Mononuclear cell (primary cell): ENCODE results near the gene ZNF362. TPM values are rescaled to one million over a fixed set of nuclear protein-coding genes. Genes with fewer than 3 reads are reported as not detected.
"Not testable (repeated sequence)": the region's sequence is repeated elsewhere in the genome, so short reads cannot be mapped to it uniquely, and the experiment has no call there.

Experiments
- H3K27me3 ChIP-seq: 2 replicates; pipeline ENCODE4 v1.6.0; 2011; ENCODE audit warnings: low read length, control low read depth; ENCODE audit not compliant: insufficient read depth
- H3K4me1 ChIP-seq: 2 replicates; pipeline ENCODE4 v1.5.1; 2011; ENCODE audit warnings: mild to moderate bottlenecking, low read length, control low read depth; ENCODE audit not compliant: insufficient read depth
- H3K4me3 ChIP-seq: 2 replicates; pipeline ENCODE4 v1.5.1; 2011; ENCODE audit warnings: mild to moderate bottlenecking, low read length, moderate library complexity
- H3K9me3 ChIP-seq: 2 replicates; pipeline ENCODE4 v1.5.1; 2011; ENCODE audit warnings: low read depth, mild to moderate bottlenecking, control low read depth, low read length
- total RNA-seq: library from RNA; depleted of rRNA; stranded (reverse); fragments of >200 nt; gene quantifications from one replicate; pipeline ENCODE4 v1.2.3, GENCODE V29; 2012

The ZNF362 gene
- total RNA-seq, 1 donor, result 11.8 TPM

- no peak overlapping the region for H3K4me3 ChIP-seq
- no peaks in the 10 kb centered on the region for H3K9me3 ChIP-seq
- H3K4me1 ChIP-seq, result peaks cover 8% of the 10 kb centered on the region
- no peaks in the 10 kb centered on the region for H3K27me3 ChIP-seq
Observed at GRCh38 chr1:33296824-33297223, 40.5 kb downstream of the ZNF362 start.

GRCh38 chr1:33297911-33298622 lies 41.8 kb downstream of the ZNF362 start:
- no peak overlapping the region for H3K4me3 ChIP-seq
- no peaks in the 10 kb centered on the region for H3K27me3 ChIP-seq
- H3K9me3 ChIP-seq, result no peaks in the 10 kb centered on the region
- peaks cover 18% of the 10 kb centered on the region for H3K4me1 ChIP-seq

GRCh38 chr1:33298623-33299277 lies 42.5 kb downstream of the ZNF362 start:
- Histone ChIP-seq H3K27me3 (no peaks in the 10 kb centered on the region), H3K4me1 (peaks cover 18% of the 10 kb centered on the region), H3K9me3 (no peaks in the 10 kb centered on the region), H3K4me3 (no peak overlapping the region)

GRCh38 chr1:33299461-33300155 lies 43.3 kb downstream of the ZNF362 start:
- Histone ChIP-seq H3K9me3 (no peaks in the 10 kb centered on the region), H3K27me3 (no peaks in the 10 kb centered on the region), H3K4me1 (peaks cover 18% of the 10 kb centered on the region), H3K4me3 (no peak overlapping the region)

GRCh38 chr1:33300673-33301072 lies 44.4 kb downstream of the ZNF362 start:
- peaks cover 14% of the 10 kb centered on the region for H3K4me1 ChIP-seq
- H3K9me3 ChIP-seq, result no peaks in the 10 kb centered on the region
- H3K27me3 ChIP-seq, result no peaks in the 10 kb centered on the region
- H3K4me3 ChIP-seq, result no peak overlapping the region

- H3K4me3 ChIP-seq, result no peak overlapping the region
- peaks cover 7% of the 10 kb centered on the region for H3K27me3 ChIP-seq
- peaks cover 15% of the 10 kb centered on the region for H3K4me1 ChIP-seq
- no peaks in the 10 kb centered on the region for H3K9me3 ChIP-seq
Observed at GRCh38 chr1:33301273-33301984, 45.1 kb downstream of the ZNF362 start.

GRCh38 chr1:33302325-33302724 lies 46.0 kb downstream of the ZNF362 start:
- Histone ChIP-seq H3K4me3 (no peak overlapping the region), H3K27me3 (peaks cover 13% of the 10 kb centered on the region), H3K4me1 (peaks cover 22% of the 10 kb centered on the region), H3K9me3 (no peaks in the 10 kb centered on the region)

GRCh38 chr1:33305016-33305415 lies 48.7 kb downstream of the ZNF362 start:
- Histone ChIP-seq H3K4me1 (peaks cover 18% of the 10 kb centered on the region), H3K27me3 (peaks cover 13% of the 10 kb centered on the region), H3K4me3 (no peak overlapping the region), H3K9me3 (no peaks in the 10 kb centered on the region)

- peaks cover 18% of the 10 kb centered on the region for H3K4me1 ChIP-seq
- H3K4me3 ChIP-seq, result no peak overlapping the region
- peaks cover 13% of the 10 kb centered on the region for H3K27me3 ChIP-seq
- H3K9me3 ChIP-seq, result no peaks in the 10 kb centered on the region
Observed at GRCh38 chr1:33305816-33306652, 49.7 kb downstream of the ZNF362 start.

- Histone ChIP-seq H3K4me3 (no peak overlapping the region), H3K9me3 (no peaks in the 10 kb centered on the region), H3K27me3 (peaks cover 13% of the 10 kb centered on the region), H3K4me1 (peaks cover 17% of the 10 kb centered on the region)
Observed at GRCh38 chr1:33306653-33307493, 50.6 kb downstream of the ZNF362 start.

- H3K9me3 ChIP-seq, result no peaks in the 10 kb centered on the region
Observed at GRCh38 chr1:33307494-33307864, 51.2 kb downstream of the ZNF362 start.

GRCh38 chr1:33309351-33309750 lies 53.1 kb downstream of the ZNF362 start:
- not testable (repeated sequence) for H3K4me1 ChIP-seq, H3K4me3 ChIP-seq, H3K9me3 ChIP-seq
- peaks cover 13% of the 10 kb centered on the region for H3K27me3 ChIP-seq

More at GRCh38 chr1:33307494-33307864, 51.2 kb downstream of the ZNF362 start:
- H3K4me3 ChIP-seq, result no peak overlapping the region
- peaks cover 13% of the 10 kb centered on the region for H3K27me3 ChIP-seq
- H3K4me1 ChIP-seq, result peaks cover 11% of the 10 kb centered on the region

- Histone ChIP-seq H3K27me3 (peaks cover 13% of the 10 kb centered on the region), H3K9me3 (no peaks in the 10 kb centered on the region), H3K4me1 (peaks cover 8% of the 10 kb centered on the region), H3K4me3 (no peak overlapping the region)
Observed at GRCh38 chr1:33310702-33311101, 54.4 kb downstream of the ZNF362 start.
